ENCODE results near the gene EFCAB8.

EFCAB8 gene

GRCh38 chr20:32984631-32985354 lies 126.1 kb downstream of the EFCAB8 start:
- no peak overlapping the region for H3K27ac ChIP-seq (ENCODE audit: low read depth, low read length)
- no peak overlapping the region for H3K4me3 ChIP-seq (ENCODE audit: low read length)
- H3K9ac ChIP-seq (ENCODE audit: low read length): no peak overlapping the region
- H3K36me3 ChIP-seq (ENCODE audit: control insufficient read depth, insufficient read depth, low read length): no peaks in the 10 kb centered on the region
- no peaks in the 10 kb centered on the region for H3K27me3 ChIP-seq (ENCODE audit: control insufficient read depth, insufficient read depth, low read length)
- H3K4me1 ChIP-seq (ENCODE audit: control insufficient read depth, insufficient read depth, low read length): no peaks in the 10 kb centered on the region

DNA sequence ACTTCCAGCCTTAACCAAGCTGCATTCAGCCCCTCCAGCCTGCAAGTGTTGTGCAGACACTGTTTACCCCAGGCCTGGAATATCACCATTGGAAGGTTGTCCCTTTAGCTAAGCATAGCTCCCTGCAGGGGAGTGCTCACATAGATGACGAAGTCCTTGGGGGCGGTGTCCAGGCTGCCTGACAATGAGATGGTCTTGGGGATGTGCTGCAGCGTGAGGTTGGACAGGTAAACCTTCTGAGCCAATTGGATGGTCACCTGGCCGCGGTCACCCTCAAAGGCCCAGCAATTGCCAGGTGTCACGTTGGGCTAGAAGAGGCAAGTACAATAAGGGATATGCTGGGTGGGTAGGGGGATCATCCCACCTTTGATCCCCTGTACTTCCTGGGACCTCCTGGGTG lies 126.9 kb downstream of the EFCAB8 start:
- H3K9ac ChIP-seq (ENCODE audit: low read length): no peak overlapping the region
- H3K4me1 ChIP-seq (ENCODE audit: control insufficient read depth, insufficient read depth, low read length): no peaks in the 10 kb centered on the region
- H3K27me3 ChIP-seq (ENCODE audit: control insufficient read depth, insufficient read depth, low read length): no peaks in the 10 kb centered on the region
- no peak overlapping the region for H3K4me3 ChIP-seq (ENCODE audit: low read length)
- no peaks in the 10 kb centered on the region for H3K36me3 ChIP-seq (ENCODE audit: control insufficient read depth, insufficient read depth, low read length)
- H3K27ac ChIP-seq (ENCODE audit: low read depth, low read length): no peak overlapping the region

DNA sequence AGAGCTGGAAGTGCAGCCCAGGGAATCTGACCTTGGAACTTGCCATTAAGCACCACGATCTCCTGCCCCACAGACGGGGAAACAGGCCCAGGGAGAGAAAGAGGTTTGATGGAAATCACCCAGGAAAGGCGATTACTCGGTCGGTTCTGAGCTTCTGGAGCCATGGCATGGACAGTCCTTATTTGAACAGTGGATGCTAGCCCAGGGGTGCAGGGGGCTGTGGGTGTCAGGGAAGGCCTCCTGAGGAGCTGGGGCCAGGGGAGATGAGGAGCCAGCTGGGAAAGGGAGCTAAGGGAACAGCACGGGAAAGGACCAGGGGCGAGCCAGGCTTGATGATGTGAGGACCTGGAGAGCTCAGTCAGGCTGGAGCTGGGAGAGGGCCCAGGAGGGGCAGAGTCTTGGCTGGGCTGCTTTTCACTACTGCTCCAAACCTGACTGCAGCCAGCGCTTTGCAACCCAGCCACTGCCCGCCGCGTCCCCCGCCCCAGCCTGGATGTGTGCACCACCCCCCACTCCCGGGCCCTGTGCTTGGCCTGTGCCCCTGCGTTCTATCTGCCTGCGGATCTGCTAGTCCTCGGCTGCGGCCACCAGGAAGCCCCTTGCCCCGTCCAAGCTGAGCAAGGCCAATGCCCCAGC lies 127.7 kb downstream of the EFCAB8 start:
- H3K36me3 ChIP-seq (ENCODE audit: control insufficient read depth, insufficient read depth, low read length): no peaks in the 10 kb centered on the region
- H3K27me3 ChIP-seq (ENCODE audit: control insufficient read depth, insufficient read depth, low read length): no peaks in the 10 kb centered on the region
- H3K9ac ChIP-seq (ENCODE audit: low read length): no peak overlapping the region
- no peak overlapping the region for H3K27ac ChIP-seq (ENCODE audit: low read depth, low read length)
- no peaks in the 10 kb centered on the region for H3K4me1 ChIP-seq (ENCODE audit: control insufficient read depth, insufficient read depth, low read length)
- no peak overlapping the region for H3K4me3 ChIP-seq (ENCODE audit: low read length)

GRCh38 chr20:32987044-32987825 lies 128.5 kb downstream of the EFCAB8 start:
- Histone ChIP-seq H3K4me3 (ENCODE audit: low read length) (no peak overlapping the region), H3K9ac (ENCODE audit: low read length) (no peak overlapping the region), H3K4me1 (ENCODE audit: control insufficient read depth, insufficient read depth, low read length) (no peaks in the 10 kb centered on the region), H3K36me3 (ENCODE audit: control insufficient read depth, insufficient read depth, low read length) (no peaks in the 10 kb centered on the region), H3K27me3 (ENCODE audit: control insufficient read depth, insufficient read depth, low read length) (no peaks in the 10 kb centered on the region), H3K27ac (ENCODE audit: low read depth, low read length) (no peak overlapping the region)

DNA sequence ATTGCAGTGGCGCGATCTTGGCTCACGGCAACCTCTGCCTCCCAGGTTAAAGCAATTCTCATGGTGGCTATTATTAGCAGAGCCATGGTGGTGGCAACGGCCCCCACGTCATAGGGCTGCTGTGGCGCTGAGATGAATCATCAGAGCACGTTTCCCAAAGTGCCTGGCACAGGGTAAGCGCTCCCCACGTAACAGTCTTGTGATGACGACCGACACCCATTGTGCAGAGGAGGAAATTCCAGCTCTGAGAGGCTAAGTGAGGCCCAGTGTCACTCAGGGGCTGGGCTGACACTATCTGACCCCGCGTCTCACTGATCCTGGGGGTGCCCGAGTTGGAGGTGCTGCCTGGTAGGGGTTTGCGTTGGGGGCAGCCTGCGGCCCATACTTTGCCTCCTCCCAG lies 129.3 kb downstream of the EFCAB8 start:
- H3K27me3 ChIP-seq (ENCODE audit: control insufficient read depth, insufficient read depth, low read length): no peaks in the 10 kb centered on the region
- no peak overlapping the region for H3K4me3 ChIP-seq (ENCODE audit: low read length)
- no peak overlapping the region for H3K9ac ChIP-seq (ENCODE audit: low read length)
- H3K4me1 ChIP-seq (ENCODE audit: control insufficient read depth, insufficient read depth, low read length): no peaks in the 10 kb centered on the region
- no peaks in the 10 kb centered on the region for H3K36me3 ChIP-seq (ENCODE audit: control insufficient read depth, insufficient read depth, low read length)
- no peak overlapping the region for H3K27ac ChIP-seq (ENCODE audit: low read depth, low read length)

GRCh38 chr20:32989507-32990283 lies 131.0 kb downstream of the EFCAB8 start:
- no peak overlapping the region for H3K9ac ChIP-seq (ENCODE audit: low read length)
- no peaks in the 10 kb centered on the region for H3K36me3 ChIP-seq (ENCODE audit: control insufficient read depth, insufficient read depth, low read length)
- H3K4me1 ChIP-seq (ENCODE audit: control insufficient read depth, insufficient read depth, low read length): no peaks in the 10 kb centered on the region
- no peak overlapping the region for H3K4me3 ChIP-seq (ENCODE audit: low read length)
- H3K27ac ChIP-seq (ENCODE audit: low read depth, low read length): no peak overlapping the region
- H3K27me3 ChIP-seq (ENCODE audit: control insufficient read depth, insufficient read depth, low read length): no peaks in the 10 kb centered on the region

- no peak overlapping the region for H3K9ac ChIP-seq (ENCODE audit: low read length)
- no peak overlapping the region for H3K4me3 ChIP-seq (ENCODE audit: low read length)
- no peaks in the 10 kb centered on the region for H3K27me3 ChIP-seq (ENCODE audit: control insufficient read depth, insufficient read depth, low read length)
- H3K4me1 ChIP-seq (ENCODE audit: control insufficient read depth, insufficient read depth, low read length): no peaks in the 10 kb centered on the region
- H3K36me3 ChIP-seq (ENCODE audit: control insufficient read depth, insufficient read depth, low read length): no peaks in the 10 kb centered on the region
- H3K27ac ChIP-seq (ENCODE audit: low read depth, low read length): no peak overlapping the region
Observed at GRCh38 chr20:32990426-32990825, 131.7 kb downstream of the EFCAB8 start.

DNA sequence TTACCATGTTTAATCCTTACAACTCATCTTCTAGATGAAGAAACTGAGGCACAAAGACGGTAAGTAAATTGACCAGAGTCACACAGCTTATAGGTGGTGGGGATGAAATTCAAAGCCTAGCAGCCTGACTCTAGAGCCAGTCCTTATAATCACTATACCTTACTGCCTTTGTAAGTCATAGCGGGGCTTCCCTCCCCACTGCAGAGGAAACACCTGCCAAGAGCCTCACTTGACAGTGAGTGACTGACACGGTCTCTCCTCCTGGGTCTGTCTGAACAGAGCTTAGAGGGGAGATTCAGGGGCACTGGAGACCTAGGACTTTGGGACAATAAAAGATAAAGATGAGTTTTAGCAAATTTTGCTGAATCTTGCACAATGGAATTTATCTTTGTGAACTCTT lies 132.7 kb downstream of the EFCAB8 start:
- Histone ChIP-seq H3K27ac (ENCODE audit: low read depth, low read length) (no peak overlapping the region), H3K27me3 (ENCODE audit: control insufficient read depth, insufficient read depth, low read length) (no peaks in the 10 kb centered on the region), H3K4me1 (ENCODE audit: control insufficient read depth, insufficient read depth, low read length) (no peaks in the 10 kb centered on the region), H3K4me3 (ENCODE audit: low read length) (no peak overlapping the region), H3K36me3 (ENCODE audit: control insufficient read depth, insufficient read depth, low read length) (no peaks in the 10 kb centered on the region), H3K9ac (ENCODE audit: low read length) (no peak overlapping the region)

GRCh38 chr20:32991792-32992641 lies 133.3 kb downstream of the EFCAB8 start:
- Histone ChIP-seq H3K27me3 (ENCODE audit: control insufficient read depth, insufficient read depth, low read length) (no peaks in the 10 kb centered on the region), H3K36me3 (ENCODE audit: control insufficient read depth, insufficient read depth, low read length) (no peaks in the 10 kb centered on the region), H3K4me3 (ENCODE audit: low read length) (no peak overlapping the region), H3K4me1 (ENCODE audit: control insufficient read depth, insufficient read depth, low read length) (no peaks in the 10 kb centered on the region), H3K9ac (ENCODE audit: low read length) (no peak overlapping the region), H3K27ac (ENCODE audit: low read depth, low read length) (no peak overlapping the region)

DNA sequence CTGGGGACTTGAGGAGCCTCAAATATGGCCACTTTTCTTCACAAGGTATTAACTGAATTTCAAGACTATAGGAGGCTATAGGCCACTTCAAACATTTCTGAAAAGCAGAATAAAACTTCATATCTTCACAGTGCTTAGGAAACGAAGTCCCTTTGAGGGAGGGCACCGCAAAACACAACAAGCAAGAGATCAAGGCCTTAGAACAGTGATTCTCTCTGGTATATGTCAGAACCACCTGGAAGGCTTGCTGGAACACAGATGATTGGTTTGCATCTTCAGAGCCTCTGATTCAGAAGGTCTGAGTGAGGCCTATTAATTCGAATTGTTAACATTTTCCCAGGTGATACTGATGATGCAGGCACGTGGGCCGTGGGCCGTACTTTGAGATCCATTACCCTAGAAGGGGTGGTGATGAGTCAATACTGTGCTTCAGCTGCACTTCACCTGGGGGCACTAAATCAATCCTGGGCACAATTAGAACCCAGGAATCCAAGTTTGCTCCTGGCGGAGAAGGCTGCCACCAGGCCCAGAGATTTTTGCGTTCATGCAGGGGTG lies 134.8 kb downstream of the EFCAB8 start:
- H3K9ac ChIP-seq (ENCODE audit: low read length): no peak overlapping the region
- H3K27me3 ChIP-seq (ENCODE audit: control insufficient read depth, insufficient read depth, low read length): no peaks in the 10 kb centered on the region
- no peaks in the 10 kb centered on the region for H3K36me3 ChIP-seq (ENCODE audit: control insufficient read depth, insufficient read depth, low read length)
- no peaks in the 10 kb centered on the region for H3K4me1 ChIP-seq (ENCODE audit: control insufficient read depth, insufficient read depth, low read length)
- no peak overlapping the region for H3K27ac ChIP-seq (ENCODE audit: low read depth, low read length)
- no peak overlapping the region for H3K4me3 ChIP-seq (ENCODE audit: low read length)

- H3K27ac ChIP-seq (ENCODE audit: low read depth, low read length): no peak overlapping the region
- H3K36me3 ChIP-seq (ENCODE audit: control insufficient read depth, insufficient read depth, low read length): no peaks in the 10 kb centered on the region
- no peaks in the 10 kb centered on the region for H3K27me3 ChIP-seq (ENCODE audit: control insufficient read depth, insufficient read depth, low read length)
- H3K4me3 ChIP-seq (ENCODE audit: low read length): no peak overlapping the region
- H3K4me1 ChIP-seq (ENCODE audit: control insufficient read depth, insufficient read depth, low read length): no peaks in the 10 kb centered on the region
- no peak overlapping the region for H3K9ac ChIP-seq (ENCODE audit: low read length)
Observed at GRCh38 chr20:32995802-32996201, 137.1 kb downstream of the EFCAB8 start.

All from rectal smooth muscle tissue (tissue), 1 donor.